Gastroesophageal sphincter (tissue), 4 donors: ENCODE measurements around the gene CDR2. TPM values are rescaled to one million over a fixed set of nuclear protein-coding genes. Genes with fewer than 3 reads are reported as not detected.
A peak's percentile ranks its signal among the peaks of the same experiment; 100 is the strongest.

Source experiments
- ATAC-seq: fragments of 150-250 bp; one replicate; pipeline ENCODE4 v1.9.1; 2016; ENCODE audit warnings: mild to moderate bottlenecking, moderate library complexity
- H3K27ac ChIP-seq, 4 donors: fragments of 200-600 bp; sonication (generic) in 3 of 4; 1 replicate in 3 of 4; 2 replicates in 1 of 4; pipeline ENCODE4 v1.5.1; 2016 to 2019
- H3K27me3 ChIP-seq: fragments of 200-600 bp; sonication (generic); one replicate; pipeline ENCODE4 v1.5.1; 2019
- H3K36me3 ChIP-seq, 2 donors: fragments of 200-600 bp; sonication (generic); one replicate each; pipeline ENCODE4 v1.5.1; 2019; ENCODE audit warnings: control low read depth in 1 of 2
- H3K4me1 ChIP-seq, 3 donors: fragments of 200-600 bp; sonication (generic); 1 replicate in 2 of 3; 2 replicates in 1 of 3; pipeline ENCODE4 v1.5.1; 2016 to 2019; ENCODE audit warnings: control low read depth in 2 of 3
- H3K4me3 ChIP-seq, 2 donors: fragments of 200-600 bp; sonication (generic); one replicate each; pipeline ENCODE4 v1.5.1; 2019; ENCODE audit warnings: mild to moderate bottlenecking in 1 of 2, moderate library complexity in 1 of 2
- H3K9me3 ChIP-seq, 3 donors: fragments of 200-600 bp; sonication (generic); one replicate each; pipeline ENCODE4 v1.5.1; 2017 to 2019; ENCODE audit warnings: control low read depth in 2 of 3
- EP300 ChIP-seq: sonication (generic); formaldehyde crosslinking; IDR thresholded peaks from one replicate; pipeline ENCODE4 v1.6.1; 2017; ENCODE audit warnings: antibody characterized with exemption, mild to moderate bottlenecking
- POLR2A ChIP-seq, 2 donors: fragments of 450-650 bp; IDR thresholded peaks; one replicate each; pipeline ENCODE4 v1.6.1; 2017; ENCODE audit warnings: antibody characterized with exemption in 2 of 2, mild to moderate bottlenecking in 2 of 2, moderate library complexity in 1 of 2
- POLR2AphosphoS5 ChIP-seq: sonication (generic); formaldehyde crosslinking; IDR thresholded peaks from one replicate; pipeline ENCODE4 v1.6.1; 2017; ENCODE audit warnings: antibody characterized with exemption
- WGBS, 2 donors: methylation state at CpG; one replicate each; pipeline ENCODE4 v1.1.5; 2018; ENCODE audit warnings: low coverage in 1 of 2; 5-methylcytosine and 5-hydroxymethylcytosine counted together
- total RNA-seq, 4 donors: library from RNA; depleted of rRNA; stranded (reverse); fragments of >200 nt; gene quantifications; one replicate each; pipeline ENCODE4 v1.1.0, GENCODE V29; 2016
- TF ChIP-seq, protein P1 (sequence below), 4 experiments: fragments of 200-600 bp in 2 of 4; fragments of 450-650 bp in 2 of 4; sonication (generic) in 1 of 4; IDR thresholded peaks; one replicate each; pipeline ENCODE4 v1.5.1; 2017 to 2019; ENCODE audit warnings: antibody characterized with exemption in 4 of 4, mild to moderate bottlenecking in 2 of 4, moderate library complexity in 2 of 4

The CDR2 gene
- 10 to 100 TPM; 36.1 to 48.3 (median 41.7) TPM for total RNA-seq

- Histone ChIP-seq H3K36me3 (no peaks in the 10 kb centered on the region), H3K4me3 (peak within 1 kb of the TSS; percentile 68 to 97), H3K27ac (peak within 1 kb of the TSS; percentile 75 to 97 (median 96)), H3K4me1 (peaks cover 0 to 47% (median 22%) of the 10 kb centered on the region in 3 donors), H3K27me3 (no peaks in the 10 kb centered on the region), H3K9me3 (no peaks in the 10 kb centered on the region)
- ATAC-seq = peak; percentile 96
- TF ChIP-seq POLR2A (IDR thresholded peaks at IDR 0.05) = peak; percentile 92 to 93
- TF ChIP-seq POLR2AphosphoS5 = peak; percentile 95
- TF ChIP-seq, protein P1, sequence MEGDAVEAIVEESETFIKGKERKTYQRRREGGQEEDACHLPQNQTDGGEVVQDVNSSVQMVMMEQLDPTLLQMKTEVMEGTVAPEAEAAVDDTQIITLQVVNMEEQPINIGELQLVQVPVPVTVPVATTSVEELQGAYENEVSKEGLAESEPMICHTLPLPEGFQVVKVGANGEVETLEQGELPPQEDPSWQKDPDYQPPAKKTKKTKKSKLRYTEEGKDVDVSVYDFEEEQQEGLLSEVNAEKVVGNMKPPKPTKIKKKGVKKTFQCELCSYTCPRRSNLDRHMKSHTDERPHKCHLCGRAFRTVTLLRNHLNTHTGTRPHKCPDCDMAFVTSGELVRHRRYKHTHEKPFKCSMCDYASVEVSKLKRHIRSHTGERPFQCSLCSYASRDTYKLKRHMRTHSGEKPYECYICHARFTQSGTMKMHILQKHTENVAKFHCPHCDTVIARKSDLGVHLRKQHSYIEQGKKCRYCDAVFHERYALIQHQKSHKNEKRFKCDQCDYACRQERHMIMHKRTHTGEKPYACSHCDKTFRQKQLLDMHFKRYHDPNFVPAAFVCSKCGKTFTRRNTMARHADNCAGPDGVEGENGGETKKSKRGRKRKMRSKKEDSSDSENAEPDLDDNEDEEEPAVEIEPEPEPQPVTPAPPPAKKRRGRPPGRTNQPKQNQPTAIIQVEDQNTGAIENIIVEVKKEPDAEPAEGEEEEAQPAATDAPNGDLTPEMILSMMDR (IDR thresholded peaks at IDR 0.05) = no peak
- 0% methylated on average over 5 of the region's 96 CpGs; no CpG with 5 or more reads in 1 of the 2 donors for WGBS, 2 donors
Observed at GRCh38 chr16:22374311-22375116, at the start of gene CDR2. Gene CDR2 (minus strand): TSS chr16:22374619. CDS start chr16:22374309, 310 bp downstream.

GRCh38 chr16:22423716-22424115, 49.3 kb upstream of the CDR2 start:
- peaks cover 0 to 70% of the 10 kb centered on the region in 2 donors for H3K36me3 ChIP-seq
- ATAC-seq = no peak
- H3K27me3 ChIP-seq = no peaks in the 10 kb centered on the region
- TF ChIP-seq, protein P1 (IDR thresholded peaks at IDR 0.05) = no peak
- TF ChIP-seq POLR2AphosphoS5 (no peak), POLR2A (IDR thresholded peaks at IDR 0.05) (no peak)
- H3K9me3 ChIP-seq = no peaks in the 10 kb centered on the region
- H3K27ac ChIP-seq = peak overlapping the region in 3 of 4 donors; percentile 75 to 82 (median 80)
- WGBS, 2 donors = 92 to 93% methylated on average over 2 to 12 of the region's 12 CpGs
- peaks cover 0 to 26% (median 5%) of the 10 kb centered on the region in 3 donors for H3K4me1 ChIP-seq
- no peak overlapping the region for H3K4me3 ChIP-seq

GRCh38 chr16:22421136-22421535, 46.7 kb upstream of the CDR2 start:
- H3K36me3 ChIP-seq = peaks cover 0 to 50% of the 10 kb centered on the region in 2 donors
- no peak overlapping the region for H3K27ac ChIP-seq
- H3K27me3 ChIP-seq = no peaks in the 10 kb centered on the region
- TF ChIP-seq EP300 = no peak
- TF ChIP-seq POLR2AphosphoS5 = no peak
- no peak for TF ChIP-seq POLR2A (IDR thresholded peaks at IDR 0.05)
- TF ChIP-seq, protein P1 (IDR thresholded peaks at IDR 0.05) = no peak
- H3K4me1 ChIP-seq = peaks cover 0 to 26% (median 5%) of the 10 kb centered on the region in 3 donors
- 95% methylated on average over 11 of the region's 14 CpGs; no CpG with 5 or more reads in 1 of the 2 donors for WGBS, 2 donors
- no peak for ATAC-seq
- H3K9me3 ChIP-seq = no peaks in the 10 kb centered on the region
- no peak overlapping the region for H3K4me3 ChIP-seq

DNA sequence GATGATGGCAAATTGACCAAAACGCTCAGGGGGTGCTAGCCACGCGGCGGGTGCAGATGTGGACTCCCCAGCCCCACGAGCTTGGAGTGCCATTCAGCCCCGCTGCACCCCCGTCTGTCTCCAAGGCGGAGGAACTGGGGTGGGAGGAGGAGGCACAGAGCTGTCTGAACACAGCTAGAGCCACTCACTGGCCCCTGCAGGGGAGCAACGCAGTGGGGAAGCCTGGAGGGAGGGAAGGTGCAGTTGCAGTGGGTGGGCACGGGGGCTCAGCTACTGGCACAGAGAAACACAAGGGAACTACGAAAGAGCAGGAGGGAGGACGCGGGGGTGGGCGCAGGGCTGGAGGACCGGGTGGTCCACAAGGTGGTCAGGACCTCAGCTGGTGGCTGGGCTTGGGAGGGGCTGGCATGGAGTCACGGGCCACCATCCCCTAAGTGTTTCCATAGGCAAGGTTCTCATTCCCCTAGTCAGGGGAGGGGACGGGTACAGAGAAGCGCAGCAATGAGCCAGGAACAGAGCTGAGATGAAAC, 46.3 kb upstream of the CDR2 start:
- WGBS, 2 donors = 92 to 95% methylated on average over 2 to 9 of the region's 18 CpGs
- Histone ChIP-seq H3K9me3 (no peaks in the 10 kb centered on the region), H3K27me3 (no peaks in the 10 kb centered on the region), H3K4me1 (peaks cover 0 to 23% (median 5%) of the 10 kb centered on the region in 3 donors), H3K4me3 (no peak overlapping the region), H3K27ac (no peak overlapping the region), H3K36me3 (peaks cover 0 to 45% of the 10 kb centered on the region in 2 donors)
- TF ChIP-seq, protein P1 (IDR thresholded peaks at IDR 0.05) = no peak
- TF ChIP-seq POLR2A (IDR thresholded peaks at IDR 0.05) (no peak), POLR2AphosphoS5 (no peak), EP300 (no peak)
- ATAC-seq = no peak
